ENCODE measurements around the gene ITM2A.

GRCh38 chrX:79364306-79364705 is 2.8 kb downstream of the ITM2A start:
- TF ChIP-seq CTCF (IDR thresholded peaks at IDR 0.05; ENCODE audit: low read length), result no peak
- TF ChIP-seq EZH2 (IDR thresholded peaks at IDR 0.05; ENCODE audit: borderline replicate concordance, low read length), result no peak

Measured in OCI-LY1 (cell line).